IPS-NIHi7 (cell line): ENCODE results near the gene PLIN1.

Source experiments
- DNase-seq: peaks from one replicate; pipeline ENCODE4 v3.0.0; 2012; ENCODE audit warnings: mixed read lengths; ENCODE audit errors: extremely low spot score

PLIN1 gene

DNA sequence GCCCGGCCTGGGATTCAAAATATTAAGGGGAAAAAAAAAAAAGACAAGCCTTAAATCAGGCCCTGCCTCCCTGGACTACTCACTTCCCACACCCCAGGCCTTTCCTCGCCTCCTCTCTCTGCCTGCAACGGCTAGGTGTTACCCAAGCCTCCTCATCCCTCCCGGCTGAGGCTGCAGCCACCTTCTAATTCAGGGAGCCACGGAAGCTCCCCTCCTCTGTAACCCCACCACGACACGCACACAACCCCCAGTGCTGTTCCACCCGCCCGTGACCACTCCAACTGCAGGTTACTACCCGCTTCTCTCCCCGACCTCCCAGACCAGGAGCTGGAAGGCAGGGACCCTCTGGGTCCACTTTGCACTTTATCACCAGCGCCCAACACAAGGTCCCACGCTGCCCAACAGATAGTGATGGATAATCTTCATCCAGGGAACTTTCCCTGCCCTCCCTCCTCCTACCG lies 24.8 kb downstream of the PLIN1 start:
- no peak for DNase-seq

DNA sequence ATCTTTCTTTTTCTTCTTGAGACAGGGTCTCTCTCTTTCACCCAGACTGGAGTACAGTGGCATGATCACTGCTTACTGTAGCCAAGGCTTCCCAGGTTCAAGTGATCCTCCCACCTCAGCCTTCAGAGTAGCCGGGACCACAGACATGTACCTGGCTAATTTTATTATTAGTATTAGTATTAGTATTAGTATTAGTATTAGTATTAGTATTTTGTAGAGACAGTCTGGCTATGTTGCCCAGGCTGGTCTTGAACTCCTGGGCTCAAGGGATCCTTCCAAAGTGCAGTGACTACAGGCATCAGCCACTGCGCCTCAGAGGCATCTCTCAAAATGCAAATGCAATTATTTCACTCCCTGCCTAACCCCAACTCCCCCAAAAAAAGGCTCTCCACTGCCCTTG lies 25.6 kb downstream of the PLIN1 start:
- DNase-seq: no peak

DNA sequence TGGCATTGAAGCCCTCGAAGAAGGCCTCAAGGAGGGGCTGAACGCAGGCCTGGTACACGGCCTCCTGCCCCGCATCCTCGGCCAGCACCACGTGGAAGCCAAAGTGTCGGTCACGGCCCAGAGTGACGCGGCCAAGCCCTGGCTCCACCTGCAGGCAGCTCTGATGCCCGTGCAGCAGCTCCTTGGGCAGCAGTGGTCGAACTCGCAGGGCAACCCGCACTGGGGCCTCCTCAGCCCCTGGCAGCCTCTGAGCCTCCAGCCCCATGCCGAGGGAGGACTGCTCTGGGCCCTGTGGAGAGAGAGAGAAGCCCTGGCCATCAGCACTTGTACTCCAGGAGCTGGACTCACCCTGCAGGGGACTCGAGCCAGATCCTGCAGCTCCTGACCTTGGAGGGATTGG lies 26.5 kb downstream of the PLIN1 start:
- DNase-seq: no peak

DNA sequence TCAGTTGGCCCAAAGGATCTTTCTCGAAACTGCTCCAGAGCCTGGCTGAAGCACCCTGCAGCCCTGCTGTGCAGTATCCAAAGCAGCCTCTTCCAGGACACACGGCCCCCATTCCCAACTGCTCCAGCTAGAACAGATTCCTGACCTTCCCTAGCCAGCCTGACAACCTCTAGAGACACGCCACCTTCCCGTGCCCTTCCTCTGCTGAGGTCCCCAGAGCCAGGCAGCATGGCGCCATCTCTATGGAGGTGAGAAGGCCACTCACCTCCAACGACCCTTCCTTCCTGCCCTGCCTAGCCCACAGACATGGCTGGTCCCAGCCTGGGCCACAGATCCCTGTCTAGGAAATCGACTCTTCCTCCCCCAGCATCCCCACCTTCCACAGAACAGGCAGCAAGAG lies 27.0 kb downstream of the PLIN1 start:
- DNase-seq: no peak

DNA sequence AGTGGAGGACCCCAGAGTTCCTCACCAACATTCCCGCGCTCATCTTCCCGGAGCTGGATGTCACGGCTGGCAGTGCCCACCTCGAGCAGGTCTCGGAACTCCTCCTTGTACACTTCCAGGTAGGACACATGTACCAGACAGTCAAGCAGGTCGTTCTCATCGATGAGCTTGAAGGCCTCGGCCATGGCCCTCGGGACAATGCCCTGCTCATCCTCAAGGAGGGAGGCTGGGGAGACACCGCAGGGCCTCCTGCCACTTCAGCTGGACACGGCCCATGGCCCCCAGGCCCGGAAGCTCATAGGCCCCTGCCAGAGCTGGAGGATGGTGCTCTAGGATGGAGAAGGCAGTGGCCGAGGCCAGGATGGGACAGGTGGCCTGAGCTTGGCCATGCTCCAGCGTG lies 29.5 kb downstream of the PLIN1 start:
- DNase-seq: no peak

DNA sequence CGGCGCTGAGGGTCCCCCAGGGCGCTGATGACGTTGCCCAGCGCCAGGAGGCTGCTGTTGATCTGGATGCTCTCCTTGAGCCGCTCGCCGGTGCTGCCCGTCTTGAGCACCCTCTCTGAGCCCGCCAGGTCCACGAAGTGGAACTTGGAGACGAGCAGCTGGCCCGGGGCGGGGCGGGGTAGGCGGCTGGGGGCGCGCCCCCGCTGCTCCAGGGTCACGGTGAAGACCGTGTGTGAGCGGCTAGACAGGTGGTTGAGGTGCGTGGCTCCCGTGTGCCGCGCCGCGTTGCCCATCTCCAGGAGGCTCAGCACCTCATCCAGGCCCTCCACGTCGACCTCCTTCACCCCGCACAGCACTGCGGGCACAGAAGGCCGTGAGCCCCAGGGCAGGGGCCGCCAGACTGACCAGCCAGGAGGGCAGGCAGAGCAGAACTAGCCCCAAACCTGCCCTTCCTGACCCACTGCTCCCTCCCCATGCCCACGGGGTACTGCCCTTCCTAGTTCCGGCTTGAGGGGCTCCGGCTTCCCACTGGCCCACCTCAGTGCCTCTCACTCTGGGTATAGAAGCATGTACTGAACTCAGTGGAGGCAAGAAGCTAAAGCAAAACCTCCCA lies 30.0 kb downstream of the PLIN1 start:
- no peak for DNase-seq

DNA sequence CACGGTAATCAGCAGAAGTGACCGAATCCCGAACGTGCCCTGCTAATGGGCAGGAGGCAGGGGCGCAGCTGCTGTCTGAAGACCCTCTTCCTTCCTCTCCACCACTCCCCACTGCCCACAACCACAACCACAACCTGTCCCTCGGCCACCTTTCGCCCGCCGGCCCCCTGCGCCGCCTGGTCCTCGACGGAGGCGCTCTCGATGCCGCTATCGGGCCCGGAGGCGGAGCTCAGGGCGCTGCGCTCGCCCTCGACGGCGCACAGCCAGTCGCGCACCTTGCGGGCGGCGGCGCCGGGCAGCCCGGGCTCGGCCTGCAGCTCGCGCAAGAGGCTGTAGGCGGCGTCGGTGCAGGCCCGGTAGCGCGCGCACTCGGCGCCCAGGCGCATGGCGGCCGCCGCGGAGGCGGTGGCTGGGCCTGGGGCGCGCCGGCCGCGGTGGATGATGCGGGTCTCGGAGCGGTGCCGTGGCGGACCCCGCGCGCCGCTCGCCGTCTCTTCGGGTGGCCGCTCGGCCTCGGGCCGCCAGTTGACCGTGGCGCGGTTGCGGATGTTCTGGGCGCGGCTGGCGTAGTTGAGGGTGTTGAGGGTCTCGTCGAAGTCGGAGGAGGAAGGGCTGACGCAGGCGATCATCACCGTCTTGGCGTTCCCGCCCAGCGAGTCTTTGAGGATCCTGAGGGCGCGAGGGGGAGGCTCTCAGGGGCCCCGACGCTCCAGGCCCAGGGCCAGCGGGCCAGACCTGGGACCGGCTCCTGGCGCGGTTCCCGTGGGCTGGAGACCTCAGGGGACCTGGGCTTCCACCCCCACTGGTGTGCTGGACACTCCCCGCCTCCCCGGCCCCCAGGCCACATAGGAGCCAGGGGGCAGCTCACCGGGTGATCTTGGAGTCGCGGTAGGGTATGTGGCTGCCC lies 30.8 kb downstream of the PLIN1 start:
- no peak for DNase-seq

DNA sequence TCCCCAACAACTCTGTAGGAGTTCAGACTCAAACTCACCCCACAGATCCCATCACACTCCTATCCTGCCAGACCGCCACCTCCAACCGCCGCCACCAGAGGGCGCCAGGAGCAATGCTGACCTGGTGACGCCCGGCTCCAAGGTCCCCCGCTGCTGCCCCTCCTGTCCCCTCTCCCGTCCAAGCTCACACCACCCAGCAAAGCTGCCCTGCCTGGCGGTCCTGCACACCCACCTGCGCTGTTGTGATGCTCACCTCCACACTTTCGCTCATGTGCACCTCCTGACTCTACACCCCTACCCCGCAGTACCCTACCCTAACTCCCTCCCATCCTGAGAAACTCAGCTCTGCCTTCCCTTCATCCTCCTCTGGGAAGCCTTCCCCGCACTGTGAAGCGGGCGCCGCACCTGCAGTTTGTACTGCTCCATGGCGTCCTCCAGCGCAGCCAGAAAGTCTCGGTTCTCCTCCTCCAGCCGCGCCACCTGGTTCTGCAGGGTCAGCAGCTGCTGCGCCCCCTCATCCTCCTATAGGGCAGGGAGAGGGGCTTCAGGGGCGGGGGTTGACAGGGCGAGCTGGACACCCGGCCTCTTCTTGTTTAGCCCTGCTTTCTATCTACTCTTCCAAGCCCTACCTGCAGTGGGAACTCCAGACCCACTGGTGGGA lies 31.8 kb downstream of the PLIN1 start:
- DNase-seq: peak; percentile 95

DNA sequence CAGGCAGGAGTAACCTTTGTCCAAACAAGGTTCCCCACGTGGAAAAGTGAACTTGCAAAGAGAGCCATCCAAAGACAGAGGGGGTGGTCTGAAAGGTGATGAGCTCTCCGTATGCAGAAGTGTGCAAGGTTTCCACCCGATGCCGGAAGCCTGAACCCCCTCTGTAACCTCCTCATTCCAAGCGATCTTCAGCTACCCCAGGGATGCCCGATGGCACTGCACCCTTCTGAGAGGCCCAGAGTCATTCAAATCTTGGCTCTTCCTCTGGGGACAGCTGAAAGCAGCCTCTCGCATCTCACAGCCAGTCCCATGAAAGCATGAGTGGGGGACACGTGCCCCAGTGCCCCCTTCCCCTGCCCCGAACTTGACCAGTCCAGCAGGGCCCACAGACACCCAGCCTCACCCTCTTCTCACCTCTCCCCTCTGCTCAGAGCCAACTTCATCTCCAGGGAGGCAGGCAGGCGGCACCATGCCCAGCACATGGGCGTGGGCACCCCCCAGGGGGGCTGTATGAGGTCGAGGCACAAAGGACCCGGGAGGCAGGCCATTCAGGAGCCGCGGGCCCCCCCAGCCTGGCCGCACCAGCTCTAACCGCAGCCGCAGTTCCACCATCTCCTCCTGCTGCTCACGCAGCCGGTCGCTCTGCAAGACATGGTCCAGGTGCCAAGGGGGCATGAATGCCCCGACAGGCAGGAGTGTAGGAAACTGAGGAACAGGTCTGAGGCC lies 32.6 kb downstream of the PLIN1 start:
- DNase-seq: no peak

DNA sequence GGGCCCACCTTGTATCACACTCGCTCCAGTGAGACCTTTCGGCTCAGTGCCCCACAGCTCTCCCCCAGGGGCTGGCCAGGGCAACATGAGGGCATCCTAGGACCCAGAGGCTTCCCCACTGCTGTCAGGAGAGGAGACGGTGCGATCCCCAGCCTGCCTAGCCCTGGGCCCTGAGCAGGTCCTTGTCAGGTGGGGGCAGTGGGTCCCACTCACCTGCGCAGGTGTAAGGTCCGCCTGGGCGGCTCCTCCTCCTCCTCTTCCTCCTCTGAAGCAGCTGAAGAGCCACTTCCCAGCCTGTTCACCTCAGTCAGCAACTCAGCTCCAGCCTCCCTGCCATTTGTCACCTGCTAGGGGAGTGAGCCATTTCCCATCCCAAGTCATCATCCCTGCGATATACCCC lies 33.5 kb downstream of the PLIN1 start:
- DNase-seq: no peak

DNA sequence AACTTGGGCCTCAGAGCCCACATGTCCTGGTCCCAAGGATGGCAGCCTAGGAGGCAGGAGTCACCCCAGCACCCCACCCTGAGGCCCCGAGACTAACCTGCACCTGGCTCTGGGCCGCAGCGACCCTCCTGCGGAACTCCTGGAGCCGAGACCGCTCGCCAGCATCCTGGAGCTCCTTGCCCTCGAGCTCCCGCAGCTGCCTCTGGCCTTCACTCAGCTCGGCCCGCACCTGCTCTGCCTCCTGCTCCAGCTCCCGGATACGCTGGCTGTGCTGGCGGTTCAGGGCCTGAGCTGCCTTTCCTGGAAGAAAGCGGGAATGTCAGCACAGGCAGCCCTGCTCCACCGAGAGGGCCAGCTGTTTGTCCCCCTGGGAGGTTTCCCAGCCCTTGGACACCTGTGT lies 37.1 kb downstream of the PLIN1 start:
- DNase-seq: no peak

DNA sequence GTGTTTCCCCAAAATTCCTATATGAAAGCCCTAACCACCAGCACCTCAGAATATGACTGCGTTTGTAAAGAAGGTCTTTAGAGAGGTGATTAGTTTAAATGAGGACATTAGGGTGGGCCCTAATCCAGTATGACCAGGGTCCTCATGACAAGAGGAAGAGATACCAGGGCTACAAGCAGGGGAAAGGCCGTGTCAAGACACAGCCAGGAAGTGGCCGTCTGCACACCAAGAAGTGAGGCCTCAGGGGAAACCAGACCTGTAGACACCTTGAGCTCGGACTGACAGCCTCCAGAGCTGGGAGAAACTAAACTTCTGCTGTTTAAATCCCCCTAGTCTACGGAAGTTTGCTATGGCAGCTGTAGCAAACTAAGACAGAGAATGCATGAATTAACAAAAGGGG lies 38.1 kb downstream of the PLIN1 start:
- DNase-seq: no peak

DNA sequence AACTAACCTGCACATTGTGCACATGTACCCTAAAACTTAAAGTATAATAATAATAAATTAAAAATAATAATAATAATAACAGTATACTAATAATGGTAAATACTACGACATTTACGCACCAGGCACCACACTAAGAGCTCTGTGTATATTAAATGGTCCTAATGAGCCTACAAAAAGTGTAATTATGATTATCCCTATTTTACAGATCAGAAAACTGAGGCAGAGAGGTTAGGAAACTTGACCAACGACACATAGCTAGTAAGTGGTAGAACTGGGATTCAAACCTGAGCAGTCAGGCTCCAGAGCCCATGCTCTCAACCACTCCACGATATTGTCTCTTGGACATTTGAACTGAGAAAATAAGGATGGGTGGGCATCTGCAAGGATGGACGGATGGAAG lies 38.9 kb downstream of the PLIN1 start:
- no peak for DNase-seq

DNA sequence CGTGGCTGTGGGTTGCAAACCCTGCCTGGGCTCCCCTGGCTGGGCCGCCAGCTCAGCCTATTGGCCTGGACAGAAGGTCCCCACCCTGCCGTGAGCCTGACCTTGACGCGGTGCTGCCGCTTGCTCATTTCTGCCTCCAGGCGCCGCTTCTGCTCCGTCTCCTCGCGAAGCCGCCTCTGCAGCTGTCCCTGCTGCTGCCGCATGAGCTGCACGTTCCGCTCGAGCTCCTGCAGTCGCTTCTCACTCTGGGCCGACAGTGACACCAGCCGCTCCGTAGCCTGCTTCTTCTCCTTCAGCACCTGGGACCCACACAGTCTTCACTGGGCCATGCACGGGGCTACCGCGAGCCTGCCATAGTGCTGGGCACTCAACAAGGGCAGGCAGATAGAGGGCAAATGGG lies 45.6 kb downstream of the PLIN1 start:
- peak; percentile 9 for DNase-seq

DNA sequence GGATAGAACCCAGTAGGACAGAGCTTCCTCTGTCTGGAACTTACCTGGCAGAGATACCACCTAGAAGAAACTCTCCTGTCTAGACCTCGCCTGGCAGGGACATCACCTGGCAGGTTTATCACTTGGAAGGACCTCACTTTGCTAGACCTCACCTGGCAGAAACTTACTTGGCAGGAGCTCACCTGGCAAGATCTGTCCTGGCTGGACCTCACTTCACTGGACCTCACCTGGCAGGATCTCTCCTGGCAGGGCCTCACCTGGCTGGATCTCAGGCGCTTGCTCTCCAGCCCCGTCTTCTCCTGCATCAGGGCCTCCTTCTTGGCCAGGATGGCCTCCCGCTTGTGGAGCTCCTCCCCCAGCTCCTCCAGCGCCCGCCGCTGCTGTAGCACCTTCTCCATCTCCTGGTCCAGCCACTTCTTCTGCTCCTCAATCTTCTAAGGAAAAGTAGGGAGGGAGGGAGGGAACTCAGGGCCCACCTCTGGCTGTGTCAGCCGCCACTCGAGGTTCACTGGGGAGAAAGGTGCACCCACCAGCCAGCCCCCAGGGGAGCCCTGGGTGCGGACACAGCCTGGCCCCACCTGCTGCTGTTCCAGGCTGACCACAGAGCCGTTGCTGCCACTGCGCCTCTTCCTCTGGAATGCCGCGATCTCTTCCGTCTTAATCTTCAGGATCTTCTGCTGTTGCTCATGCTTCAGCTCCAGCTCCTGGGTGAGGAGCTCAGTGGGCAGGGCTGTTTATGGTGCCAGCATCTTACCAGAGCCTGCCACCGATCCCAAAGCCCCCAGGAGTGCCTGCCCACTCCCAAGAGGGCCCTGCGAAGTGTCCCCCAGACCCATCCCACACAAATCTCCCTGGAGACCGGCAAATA lies 46.4 kb downstream of the PLIN1 start:
- no peak for DNase-seq

DNA sequence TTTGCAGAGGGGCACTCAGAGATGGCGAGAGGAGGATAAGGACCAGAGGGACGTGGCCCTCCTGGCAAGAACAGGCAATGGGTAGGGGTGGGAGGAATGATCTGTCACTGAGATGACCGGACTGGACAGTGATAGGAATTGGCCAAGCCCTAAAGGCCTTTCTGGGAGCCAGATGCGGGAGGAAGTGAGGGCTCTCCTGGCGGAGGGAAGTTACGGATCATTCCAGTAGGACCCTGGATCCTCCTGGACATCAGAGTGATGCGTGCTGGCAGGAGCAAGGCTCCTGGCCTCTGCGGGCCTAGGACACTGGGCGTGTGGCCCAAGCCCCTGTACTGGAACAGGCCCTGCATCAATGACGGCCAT lies 47.3 kb downstream of the PLIN1 start:
- no peak for DNase-seq

DNA sequence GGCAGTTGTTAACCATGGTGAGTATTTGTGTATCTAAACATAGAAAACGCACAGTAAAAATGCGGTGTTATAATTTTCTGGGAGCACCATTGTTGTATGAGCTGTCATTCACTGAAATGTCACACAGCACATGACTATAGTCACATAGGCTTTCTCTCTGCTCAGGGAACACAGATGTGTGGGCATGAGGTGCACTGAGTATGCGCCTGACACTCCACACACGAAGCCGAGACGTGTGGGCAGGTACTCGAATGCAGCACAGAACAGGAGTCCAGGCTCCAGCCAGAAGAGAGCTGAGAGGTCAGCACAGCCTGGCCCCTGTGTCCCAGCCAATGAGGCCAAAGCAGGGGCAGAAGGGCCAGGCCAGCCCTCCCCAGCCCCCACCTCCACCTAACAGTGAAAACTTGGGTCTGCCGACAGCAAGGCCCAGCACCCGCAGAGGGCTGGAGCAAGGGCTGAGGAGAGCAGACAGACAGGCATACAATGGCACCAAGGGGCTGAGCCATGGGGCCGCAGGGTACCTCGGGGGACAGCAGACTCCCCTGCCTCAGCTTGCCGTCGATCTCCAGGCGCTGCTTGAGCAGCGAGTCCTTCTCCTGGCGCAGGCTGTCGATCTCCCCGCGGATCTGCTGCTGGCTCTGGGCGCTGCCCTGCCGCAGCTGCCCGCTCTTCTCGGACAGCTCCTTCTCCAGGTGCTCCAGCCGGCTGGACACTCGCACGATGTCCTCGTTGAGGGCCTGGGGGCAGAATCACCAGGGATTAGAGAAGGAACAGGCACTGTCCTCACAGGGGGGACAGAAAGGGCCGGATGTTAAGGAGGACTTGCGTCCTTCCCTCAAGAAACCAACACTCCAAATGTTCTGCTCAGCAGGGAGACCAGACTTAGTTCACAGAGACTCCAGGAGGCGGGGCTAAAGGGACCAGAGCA lies 47.9 kb downstream of the PLIN1 start:
- peak; percentile 14 for DNase-seq

DNA sequence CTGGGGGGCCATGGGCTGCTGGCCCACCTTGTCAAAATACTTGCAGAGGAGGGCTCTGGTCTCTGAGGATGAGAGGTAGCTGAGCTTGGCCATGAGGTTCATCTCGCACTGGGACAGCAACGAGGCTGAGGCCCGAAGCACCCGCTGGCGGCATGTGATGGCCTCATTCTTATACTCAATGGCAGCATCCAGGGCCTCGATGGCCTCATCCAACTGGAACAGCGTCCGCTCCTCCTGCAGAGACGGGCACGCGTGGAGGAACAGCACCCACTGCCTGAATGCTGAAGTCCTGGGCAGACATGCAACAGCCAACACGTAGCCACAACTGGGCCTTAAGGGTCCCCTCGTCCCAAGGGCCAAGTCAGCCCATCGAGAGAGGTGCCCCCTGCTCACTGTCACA lies 48.9 kb downstream of the PLIN1 start:
- DNase-seq: peak; percentile 7

DNA sequence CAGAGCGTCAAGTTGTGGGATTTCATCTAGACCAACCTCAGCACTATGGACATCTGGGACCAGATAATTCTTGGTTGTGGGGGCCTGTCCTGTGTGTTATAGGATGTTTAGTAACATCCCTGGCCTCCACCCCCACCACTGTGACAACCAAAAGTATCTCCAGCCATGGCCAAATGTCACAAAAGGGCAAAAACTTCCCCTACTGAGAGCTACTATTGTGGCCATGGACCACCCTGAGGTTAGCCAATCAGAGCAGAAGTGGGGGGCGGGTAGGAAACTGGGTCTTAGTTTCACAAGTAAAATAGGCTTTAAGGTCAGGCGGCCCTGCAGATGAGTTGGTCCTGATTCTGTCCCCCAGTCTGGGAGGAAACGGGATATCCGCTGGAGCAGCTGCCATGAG lies 49.3 kb downstream of the PLIN1 start:
- no peak for DNase-seq
